A549 treated with AZD2906 at 1 μM for 4 hours (cell line): ENCODE results near the gene CFAP77. TPM values are rescaled to one million over a fixed set of nuclear protein-coding genes. Genes with fewer than 3 reads are reported as not detected.

Experiments
- total RNA-seq: library from RNA; stranded (reverse); fragments of 200-300 nt; extraction: Qiagen RNA extraction; gene quantifications from 5 replicates; pipeline ENCODE4 v1.2.3, GENCODE V29; 2022

CFAP77 gene
- total RNA-seq, result 0.05 to 0.33 TPM (median 0.15 TPM) in 5 replicates

GRCh38 chr9:132409828-132410528 is at the start of gene CFAP77:
CFAP77 (plus strand) TSS chr9:132410211; CDS start chr9:132410272, 61 bp downstream.

DNA sequence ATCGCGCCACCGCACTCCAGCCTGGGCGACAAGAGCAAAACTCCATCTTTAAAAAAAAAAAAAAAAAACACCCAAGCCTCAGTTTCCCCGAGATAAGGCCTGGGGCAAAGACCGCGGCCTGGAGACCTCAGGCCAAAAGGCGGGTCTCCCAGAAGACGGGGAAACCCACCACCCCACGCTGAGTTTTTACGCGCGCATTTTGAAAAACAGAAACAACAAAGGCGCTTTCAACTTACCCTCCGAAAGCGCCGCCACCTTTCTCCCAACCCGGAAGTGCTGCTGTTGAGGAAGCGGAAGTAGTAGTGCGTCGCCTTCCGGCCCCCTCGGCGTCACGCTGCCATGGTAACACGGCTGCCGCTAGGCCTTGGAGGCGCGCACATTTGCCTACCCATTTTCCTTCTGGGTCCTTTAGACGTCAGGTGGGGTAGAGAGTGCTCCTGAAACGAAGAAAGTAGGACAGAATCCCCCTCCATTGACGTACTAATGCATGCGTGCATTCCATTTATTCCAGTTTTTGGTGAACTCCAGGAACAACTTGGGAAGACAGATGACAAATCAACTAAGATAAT is 3.4 kb upstream of the CFAP77 start, which contains the start of gene TTF1:
TSS of gene TTF1 (minus strand) at position 287 of the 569 bp plus-strand sequence. CDS start 4,019 bp downstream, outside the sequence.

GRCh38 chr9:132582276-132582785 is 172.3 kb downstream of the CFAP77 start, which contains the start of gene BARHL1:
BARHL1 (plus strand) TSS chr9:132582606; CDS start chr9:132582798, 192 bp downstream.

Other genes starting within 250 kb of the CFAP77 start
- gene NTNG2, start 248.2 kb upstream of the CFAP77 start, total RNA-seq, result 1.1 to 2.1 TPM (median 1.3 TPM) in 5 replicates
- 17.5 to 22.7 TPM (median 18.2 TPM) in 5 replicates for gene SETX, start 55.2 kb upstream of the CFAP77 start, total RNA-seq
- 11.8 to 16.7 TPM (median 13.6 TPM) in 5 replicates for gene TTF1, start 3.4 kb upstream of the CFAP77 start, total RNA-seq
- 0.02 to 0.03 TPM in 2 of 5 replicates, not detected in the others for gene BARHL1, start 172.4 kb downstream of the CFAP77 start, total RNA-seq